HepG2 (cell line): ENCODE data around the gene NUDT10. TPM values are rescaled to one million over a fixed set of nuclear protein-coding genes. Genes with fewer than 3 reads are reported as not detected.

Experiments used
- ATAC-seq: fragments of 200-7000 bp; cut with Tn5 transposase; 3 replicates; pipeline ENCODE4 v1.9.1; 2020; ENCODE audit warnings: mild to moderate bottlenecking, moderate library complexity
- BruUV-seq: library from RNA; stranded (reverse); fragments of 400-500 nt; replicated peaks from 2 replicates; lab custom pipeline; 2021; lab: Mats Ljungman, UMichigan
- CTCF ChIA-PET: fragments of 300-600 bp; formaldehyde crosslinking; extraction: SDS; loops from one replicate; lab custom pipeline; 2021; ENCODE audit warnings: low total read pairs, inconsistent platforms, low intra/inter-chr PET ratio; lab: Yijun Ruan, JAX
- POLR2A ChIA-PET: fragments of 350-600 bp; sonication (Branson Sonifier 250); formaldehyde crosslinking; loops from one replicate; lab custom pipeline; 2020; ENCODE audit warnings: antibody characterized with exemption, inconsistent platforms; lab: Yijun Ruan, JAX
- DNase-seq: peaks from one replicate; pipeline ENCODE4 v3.0.0-alpha.2; 2015; ENCODE audit warnings: low spot score
- FAIRE-seq: peaks from 3 replicates; lab custom pipeline; 2011; peaks lifted over from hg19 to GRCh38; lab: Jason Lieb, UNC
- H2AFZ ChIP-seq: one replicate; pipeline ENCODE4 v1.6.1; 2011; ENCODE audit warnings: low read length, inconsistent platforms
- H3K27ac ChIP-seq: fragments of 300-600 bp; 3 replicates; pipeline ENCODE4 v1.8.0; 2011; ENCODE audit warnings: mixed run types, mild to moderate bottlenecking, mixed read lengths, low read length, inconsistent platforms; ENCODE audit not compliant: insufficient read depth; ENCODE audit errors: extremely low read length
- H3K27me3 ChIP-seq, 2 experiments: fragments of 200-600 bp in 1 of 2; 2 replicates in 1 of 2; 3 replicates in 1 of 2; pipeline versions ENCODE4 v1.6.0 to v1.8.0; 2011; ENCODE audit warnings: low read length in 2 of 2, mild to moderate bottlenecking in 2 of 2, moderate library complexity in 2 of 2, inconsistent platforms in 1 of 2; ENCODE audit not compliant: insufficient read depth in 2 of 2, control insufficient read depth in 1 of 2
- H3K36me3 ChIP-seq, 2 experiments: fragments of 200-600 bp in 1 of 2; replicated peaks in 1 of 2; 2 replicates in 1 of 2; 3 replicates in 1 of 2; pipeline versions ENCODE4 v1.5.1 to v1.8.0; 2011; ENCODE audit warnings: low read length in 2 of 2, inconsistent platforms in 1 of 2; ENCODE audit not compliant: insufficient read depth in 2 of 2, control insufficient read depth in 1 of 2
- H3K4me1 ChIP-seq: 2 replicates; pipeline ENCODE4 v1.5.1; 2012; ENCODE audit warnings: low read length, inconsistent platforms; ENCODE audit not compliant: insufficient read depth
- H3K4me2 ChIP-seq: 2 replicates; pipeline ENCODE4 v1.6.0; 2011; ENCODE audit warnings: low read depth, low read length, inconsistent platforms
- H3K4me3 ChIP-seq, 3 experiments: fragments of 200-600 bp in 1 of 3; sonication (generic), shearing (Covaris generic) in 1 of 3; replicated peaks in 1 of 3; 2 replicates each; pipeline ENCODE4 v1.5.1; 2011 to 2016; ENCODE audit warnings: low read length in 3 of 3, inconsistent platforms in 2 of 3, low read depth in 2 of 3, mild to moderate bottlenecking in 2 of 3, control low read depth in 1 of 3, mixed read lengths in 1 of 3; ENCODE audit not compliant: insufficient read depth in 1 of 3
- H3K79me2 ChIP-seq: one replicate; pipeline ENCODE4 v1.6.1; 2011; ENCODE audit warnings: low read length, inconsistent platforms; ENCODE audit not compliant: insufficient read depth
- H3K9ac ChIP-seq: 2 replicates; pipeline ENCODE4 v1.6.0; 2011; ENCODE audit warnings: mild to moderate bottlenecking, low read depth, low read length, inconsistent platforms; ENCODE audit not compliant: insufficient read depth
- H3K9me3 ChIP-seq: 2 replicates; pipeline ENCODE4 v1.5.1; 2012; ENCODE audit warnings: mild to moderate bottlenecking, low read length
- H4K20me1 ChIP-seq: 2 replicates; pipeline ENCODE4 v1.6.0; 2011; ENCODE audit warnings: inconsistent platforms, mild to moderate bottlenecking, low read length, moderate library complexity; ENCODE audit not compliant: insufficient read depth
- BCL6 ChIP-seq: IDR thresholded peaks from 2 replicates; pipeline ENCODE4 v1.6.1; 2016; ENCODE audit warnings: missing genetic modification reagents, missing compliant biosample characterization
- CTCF ChIP-seq: sonication (generic); formaldehyde crosslinking; IDR thresholded peaks from 2 replicates; pipeline ENCODE4 v1.5.0; 2020; ENCODE audit warnings: mild to moderate bottlenecking, missing genetic modification reagents, moderate library complexity
- FOXM1 ChIP-seq: sonication (generic); formaldehyde crosslinking; IDR thresholded peaks from 2 replicates; pipeline ENCODE4 v1.5.0; 2020; ENCODE audit warnings: missing genetic modification reagents
- RAD21 ChIP-seq: fragments of 450-650 bp; formaldehyde crosslinking; IDR thresholded peaks from 2 replicates; pipeline ENCODE4 v1.5.0; 2020; ENCODE audit warnings: mild to moderate bottlenecking
- SIN3B ChIP-seq: fragments of 150-350 bp; IDR thresholded peaks from 2 replicates; pipeline ENCODE4 v1.6.1; 2014; ENCODE audit warnings: low read length
- SMAD3 ChIP-seq: sonication (generic); formaldehyde crosslinking; IDR thresholded peaks from 2 replicates; pipeline ENCODE4 v1.4.0; 2020; ENCODE audit warnings: missing genetic modification reagents
- SMC3 ChIP-seq: IDR thresholded peaks from 2 replicates; pipeline ENCODE4 v1.6.1; 2011; ENCODE audit warnings: low read length, improper control_type of control experiment
- STAG1 ChIP-seq: sonication (generic); formaldehyde crosslinking; IDR thresholded peaks from 2 replicates; pipeline ENCODE4 v1.4.0; 2020; ENCODE audit warnings: missing genetic modification reagents
- TFAP4 ChIP-seq: sonication (generic); IDR thresholded peaks from 2 replicates; pipeline ENCODE4 v1.6.1; 2016; ENCODE audit warnings: low read depth, borderline replicate concordance
- ZBTB10 ChIP-seq: sonication (generic); formaldehyde crosslinking; IDR thresholded peaks from 2 replicates; pipeline ENCODE4 v1.4.0; 2020; ENCODE audit warnings: missing genetic modification reagents, borderline replicate concordance
- ZNF782 ChIP-seq: sonication (generic); formaldehyde crosslinking; IDR thresholded peaks from 2 replicates; pipeline ENCODE4 v1.4.0; 2020; ENCODE audit warnings: missing genetic modification reagents, mild to moderate bottlenecking, borderline replicate concordance
- WGBS: methylation state at CpG from one replicate; pipeline ENCODE4 v1.1.6; 2017; ENCODE audit warnings: low lambda C conversion rate; 5-methylcytosine and 5-hydroxymethylcytosine counted together
- in situ Hi-C: cut with HindIII; loops from 2 replicates; pipeline ENCODE4 v1.10.0; 2017; ENCODE audit warnings: low pct_unique_long_range_greater_than_20kb; ENCODE audit not compliant: extremely low pct_ligation_motif_present
- intact Hi-C: fragments of 100-400 bp; cut with micrococcal nuclease; formaldehyde crosslinking; loops from one replicate; pipeline ENCODE4 v1.10.0; 2022; ENCODE audit not compliant: unreplicated experiment
- polyA plus RNA-seq, 8 experiments: library from polyadenylated mRNA; depleted of rRNA in 3 of 8; stranded (reverse) in 7 of 8; unstranded in 1 of 8; fragments of >200 nt; fragmentation: Illumina TruSeq in 4 of 8; extraction: Trizol in 4 of 8; gene quantifications; 2 replicates each; pipeline versions ENCODE4 v1.2.1 to v1.2.3, GENCODE V29; 2011 to 2016; ENCODE audit warnings: low read depth in 4 of 8, missing spikeins in 1 of 8, mixed read lengths in 1 of 8; ENCODE audit not compliant: insufficient read depth in 1 of 8
- total RNA-seq, 5 experiments: library from RNA; depleted of rRNA; stranded (reverse); fragments of >200 nt; fragmentation: Illumina TruSeq; extraction: Trizol; gene quantifications; 2 replicates each; pipeline ENCODE4 v1.2.3, GENCODE V29; 2016; ENCODE audit warnings: low read depth in 1 of 5

Gene NUDT10
- total and polyA plus RNA-seq, 2 of the 13 experiments (the other 11 are each of a cell fraction or from before 2014, with no cell fraction given), result not detected

GRCh38 chrX:51334276-51334675, 1.7 kb downstream of the NUDT10 start (continued):
- no peak for TF ChIP-seq ZBTB10 (CRISPR knock-in tag)
- TF ChIP-seq FOXM1 (CRISPR knock-in tag), result no peak

GRCh38 chrX:51336584-51336983, 4.0 kb downstream of the NUDT10 start:
- Histone ChIP-seq H3K27ac (no peak overlapping the region), H3K9me3 (no peaks in the 10 kb centered on the region), H3K4me2 (no peak overlapping the region), H3K36me3 (no peaks in the 10 kb centered on the region), H3K27me3 (no peaks in the 10 kb centered on the region), H2AFZ (no peak overlapping the region), H3K4me1 (no peaks in the 10 kb centered on the region), H4K20me1 (no peaks in the 10 kb centered on the region), H3K9ac (no peak overlapping the region), H3K4me3 (no peak overlapping the region), H3K79me2 (no peaks in the 10 kb centered on the region)
- BruUV-seq, result no TSS peak
- intact Hi-C loops, result loop anchor here (2.0 kb wide), 1 partner anchor 84 kb away; no protein-coding TSS in a partner anchor
- TF ChIP-seq SMAD3 (CRISPR knock-in tag), result no peak
- TF ChIP-seq RAD21 (CRISPR knock-in tag), result no peak
- TF ChIP-seq SIN3B, result no peak
- peak; percentile 46; the same call in 1 of the 2 replicates for TF ChIP-seq STAG1
- TF ChIP-seq BCL6 (CRISPR knock-in tag), result peak; percentile 48; the same call in 1 of the 2 replicates
- no peak for TF ChIP-seq ZNF782
- TF ChIP-seq TFAP4, result no peak
- peak; percentile 47 for TF ChIP-seq CTCF
- TF ChIP-seq SMC3, result peak; percentile 6; the same call in 1 of the 2 replicates
- ChIA-PET POLR2A (no interaction called here), CTCF (interaction anchor here (0.8 kb wide), 1 partner anchor 125 kb away, joined by 3 read pairs; no protein-coding TSS in a partner anchor)
- ATAC-seq, result peak; percentile 69
- 10% methylated on average over 2 of the region's 3 CpGs for WGBS
- peak; percentile 4 for FAIRE-seq
- peak; percentile 13 for DNase-seq
- in situ Hi-C loops, result no loop called here
